Measurements from ENCODE around the gene SH3BP2.

SH3BP2 gene

GRCh38 chr4:2790583-2791517 is 2.0 kb upstream of the SH3BP2 start:
- no peak for DNase-seq (ENCODE audit: low read depth)

GRCh38 chr4:2791518-2792395 is 1.1 kb upstream of the SH3BP2 start:
- no peak for DNase-seq (ENCODE audit: low read depth)

DNA sequence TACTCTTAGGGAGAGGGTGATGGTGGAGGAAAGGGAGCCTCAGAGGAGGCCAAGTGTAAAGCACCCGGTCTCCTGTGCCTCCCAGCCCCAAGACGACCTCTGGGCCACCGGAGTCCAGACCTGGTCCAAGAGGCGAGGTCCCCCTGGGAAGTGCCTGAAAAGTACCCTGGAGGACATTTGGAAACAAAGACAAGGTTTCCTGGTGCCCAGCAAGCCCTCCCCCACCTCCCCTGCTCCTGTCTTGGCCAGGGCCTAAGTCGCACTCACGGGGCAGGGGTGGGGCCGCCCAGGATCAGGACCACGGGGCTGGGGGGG is 532 bp upstream of the SH3BP2 start:
- DNase-seq (ENCODE audit: low read depth), result no peak

DNA sequence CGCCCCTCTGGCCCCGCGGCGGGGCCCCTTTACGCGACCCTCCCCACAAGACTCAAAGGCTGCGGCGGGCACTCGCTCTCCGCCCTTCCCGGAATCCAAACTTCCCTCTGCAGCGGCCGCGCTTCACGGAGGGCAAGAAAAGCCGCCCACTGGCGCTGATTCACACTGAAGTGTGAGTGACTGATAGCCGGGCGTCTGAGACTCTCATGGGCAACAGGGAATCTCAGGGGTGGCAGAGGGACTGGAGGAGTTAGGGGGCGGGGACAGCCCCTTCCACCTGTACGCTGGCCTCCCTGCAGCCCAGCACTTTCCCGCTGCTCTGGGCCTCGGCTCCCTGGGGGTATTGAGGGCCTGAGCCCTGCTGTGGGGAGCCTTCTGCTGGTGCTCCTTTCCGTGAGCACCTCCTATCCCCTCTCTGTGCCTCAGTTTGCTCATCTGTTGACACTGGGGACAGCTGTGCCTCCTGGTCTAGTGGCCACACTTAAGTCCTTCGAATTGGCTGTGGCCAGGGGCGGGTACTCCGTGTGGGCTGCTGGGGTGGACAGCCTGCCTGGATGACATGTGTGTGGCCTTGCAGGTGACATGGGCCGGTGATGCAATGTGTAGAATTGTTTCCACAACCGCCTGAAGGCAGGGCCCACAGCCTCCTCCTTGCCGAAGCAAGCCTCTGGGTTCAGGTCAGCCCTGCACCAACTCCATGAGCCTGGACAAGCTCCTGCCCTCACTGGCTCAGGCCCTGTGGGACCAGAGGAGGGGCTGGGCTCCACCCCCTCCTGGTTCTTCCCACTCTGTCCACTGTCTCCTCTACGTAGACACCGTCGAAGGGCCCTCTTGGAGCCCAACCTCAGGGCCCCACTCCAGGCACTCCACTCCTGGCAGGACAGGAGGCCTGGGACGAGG is 951 bp downstream of the SH3BP2 start:
- peak; percentile 34 for DNase-seq (ENCODE audit: low read depth)

DNA sequence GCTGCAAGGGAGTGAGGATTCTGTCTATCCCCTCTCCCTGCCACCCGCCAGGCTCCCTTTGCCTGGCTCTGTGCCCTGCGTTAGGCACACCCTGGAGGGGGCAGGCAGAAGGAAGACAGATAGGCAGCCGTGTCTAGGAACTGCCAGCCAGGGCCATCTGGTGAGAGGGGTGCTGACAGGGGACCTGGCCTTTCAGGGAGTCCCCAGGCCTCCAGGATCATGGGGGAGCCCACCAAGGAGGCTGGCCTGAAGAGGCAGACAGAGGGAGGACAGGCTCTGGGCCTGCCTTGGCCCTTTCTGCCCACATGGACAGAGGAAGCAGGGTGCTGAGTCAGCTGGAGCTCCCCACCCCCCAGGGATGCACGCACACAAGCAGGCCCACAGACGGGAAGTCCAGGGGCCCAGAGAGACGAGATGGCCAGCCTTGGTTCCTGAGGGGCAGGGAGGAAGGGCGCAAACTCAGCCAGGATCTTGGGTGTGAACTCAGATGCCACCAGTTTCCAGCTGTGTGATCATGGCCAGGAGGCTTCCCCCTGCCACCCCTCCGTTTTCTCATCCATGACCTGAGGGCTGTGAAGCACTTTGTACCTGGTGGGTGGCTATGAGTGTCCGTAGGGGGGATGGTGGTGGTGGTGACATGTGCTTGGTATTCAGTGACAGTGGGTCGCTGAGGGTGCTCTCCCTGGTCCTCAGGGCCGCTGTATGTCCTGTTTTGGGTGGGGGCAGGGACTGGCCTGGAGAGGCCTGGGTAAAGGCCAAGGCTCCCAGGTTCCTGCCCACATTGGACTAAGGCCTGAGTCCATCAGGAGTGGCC is 1.8 kb downstream of the SH3BP2 start:
- peak; percentile 40 for DNase-seq (ENCODE audit: low read depth)

DNA sequence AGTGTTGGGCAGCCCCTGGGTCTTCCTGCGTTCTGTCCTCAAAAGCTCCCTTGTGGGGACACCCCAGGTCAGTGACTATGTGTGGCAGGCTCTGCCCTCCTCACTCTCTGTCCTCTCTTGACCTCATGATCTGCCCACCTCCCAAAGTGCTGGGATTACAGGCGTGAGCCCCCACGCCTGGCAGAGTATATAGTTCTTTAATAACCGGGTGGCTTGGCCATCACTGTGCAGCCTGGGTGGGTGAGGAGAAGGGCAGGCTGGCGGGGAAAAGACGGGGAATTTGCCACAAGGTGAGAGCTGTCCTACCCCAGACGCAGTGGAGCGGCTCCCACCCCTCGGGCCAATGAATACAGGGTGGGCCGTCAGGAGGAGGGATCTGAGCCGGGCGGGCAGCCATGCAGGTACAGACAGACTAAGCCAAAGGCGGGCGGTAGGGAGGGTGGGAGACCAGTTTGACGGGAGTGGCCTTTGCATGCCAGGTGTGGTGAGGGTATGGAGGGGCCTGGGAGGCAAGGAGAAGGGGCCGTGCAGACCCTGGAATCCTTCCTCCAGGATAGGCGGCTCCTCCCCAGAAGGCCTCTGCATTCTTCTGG is 2.5 kb downstream of the SH3BP2 start:
- no peak for DNase-seq (ENCODE audit: low read depth)

DNA sequence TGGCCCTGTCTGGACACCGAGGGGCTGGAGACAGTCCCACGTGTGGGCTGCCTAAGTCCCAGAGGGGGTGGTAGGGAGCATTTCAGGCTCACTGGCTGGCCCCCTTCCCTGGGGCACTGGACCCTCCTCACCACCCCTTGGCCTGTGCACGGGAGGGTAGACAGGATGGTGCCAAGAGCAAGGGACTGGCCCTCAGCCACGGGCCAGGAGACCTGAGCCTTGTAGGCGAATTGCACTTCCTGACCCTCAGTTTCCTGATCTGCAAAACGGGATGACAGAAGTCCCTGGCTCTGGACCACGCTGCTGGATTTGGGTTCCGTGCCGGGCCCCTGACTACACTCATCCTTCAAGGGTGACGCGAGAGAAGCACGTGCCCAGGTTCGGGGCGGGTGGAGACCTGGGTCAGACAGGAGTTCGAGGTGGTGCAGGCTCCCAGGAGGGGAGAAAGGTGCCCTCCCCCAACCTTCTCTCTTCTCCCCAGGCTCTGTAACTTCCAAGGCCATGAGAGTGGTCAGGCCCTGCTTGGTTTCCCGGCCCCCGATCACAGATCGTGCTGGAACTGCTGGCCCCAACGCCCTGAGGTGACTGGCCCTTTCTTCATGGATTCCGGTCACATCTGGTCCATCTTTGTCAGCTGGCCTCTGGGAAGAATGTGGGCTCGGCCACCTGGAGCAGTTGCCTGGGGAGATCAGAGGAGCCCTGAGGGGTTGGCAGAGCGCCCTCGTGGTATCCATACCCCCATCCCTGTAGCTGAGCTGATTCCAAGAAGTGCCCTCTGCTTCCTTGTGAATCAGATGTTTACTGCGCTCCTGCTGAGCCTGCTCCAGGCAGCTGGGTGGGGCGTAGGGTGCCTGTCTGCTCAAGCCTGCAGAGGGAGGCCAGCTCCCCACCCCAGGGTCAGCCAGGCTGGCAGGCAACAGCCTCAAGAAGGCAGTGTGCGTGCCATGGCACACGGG is 3.3 kb downstream of the SH3BP2 start:
- DNase-seq (ENCODE audit: low read depth), result no peak

GRCh38 chr4:2796849-2797544 is 4.1 kb downstream of the SH3BP2 start:
- DNase-seq (ENCODE audit: low read depth), result no peak

DNA sequence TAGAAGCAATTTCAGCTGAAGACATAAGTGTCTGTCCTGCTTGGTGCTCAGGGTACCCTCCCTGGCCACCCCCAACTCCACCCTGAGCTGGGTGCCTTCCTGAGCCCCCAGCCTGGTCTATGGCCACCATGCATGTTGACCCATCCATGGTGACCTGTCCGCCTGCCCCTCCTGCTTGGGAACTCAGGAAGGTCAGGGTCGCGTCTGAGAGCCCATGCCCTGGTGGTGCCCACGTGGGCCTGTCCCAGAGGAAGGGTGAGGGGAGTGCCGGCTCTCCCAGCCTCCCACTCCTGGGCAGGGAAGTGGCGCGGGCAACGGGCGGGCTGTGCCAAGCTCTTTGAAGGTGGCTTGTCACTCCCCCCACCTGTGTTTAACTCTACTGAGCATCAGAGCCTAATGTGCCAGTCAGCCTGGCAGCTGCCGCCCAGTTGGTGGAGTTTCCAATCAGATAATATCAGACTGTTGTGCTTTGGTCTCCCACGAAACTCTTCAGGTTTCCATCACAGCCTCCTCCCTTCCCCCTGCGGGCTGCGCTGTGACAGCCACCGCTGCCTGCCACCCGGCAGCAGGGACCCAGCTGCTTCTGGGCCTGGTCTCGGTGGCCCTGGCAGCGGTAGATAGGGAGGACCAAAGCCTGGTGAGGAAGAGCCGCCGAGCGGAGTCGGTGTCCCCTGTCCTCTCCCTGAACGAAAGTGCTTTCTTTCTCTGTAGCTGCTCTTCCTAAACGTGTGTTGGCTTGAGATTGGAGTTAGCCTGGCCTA is 4.8 kb downstream of the SH3BP2 start:
- DNase-seq (ENCODE audit: low read depth), result no peak

DNA sequence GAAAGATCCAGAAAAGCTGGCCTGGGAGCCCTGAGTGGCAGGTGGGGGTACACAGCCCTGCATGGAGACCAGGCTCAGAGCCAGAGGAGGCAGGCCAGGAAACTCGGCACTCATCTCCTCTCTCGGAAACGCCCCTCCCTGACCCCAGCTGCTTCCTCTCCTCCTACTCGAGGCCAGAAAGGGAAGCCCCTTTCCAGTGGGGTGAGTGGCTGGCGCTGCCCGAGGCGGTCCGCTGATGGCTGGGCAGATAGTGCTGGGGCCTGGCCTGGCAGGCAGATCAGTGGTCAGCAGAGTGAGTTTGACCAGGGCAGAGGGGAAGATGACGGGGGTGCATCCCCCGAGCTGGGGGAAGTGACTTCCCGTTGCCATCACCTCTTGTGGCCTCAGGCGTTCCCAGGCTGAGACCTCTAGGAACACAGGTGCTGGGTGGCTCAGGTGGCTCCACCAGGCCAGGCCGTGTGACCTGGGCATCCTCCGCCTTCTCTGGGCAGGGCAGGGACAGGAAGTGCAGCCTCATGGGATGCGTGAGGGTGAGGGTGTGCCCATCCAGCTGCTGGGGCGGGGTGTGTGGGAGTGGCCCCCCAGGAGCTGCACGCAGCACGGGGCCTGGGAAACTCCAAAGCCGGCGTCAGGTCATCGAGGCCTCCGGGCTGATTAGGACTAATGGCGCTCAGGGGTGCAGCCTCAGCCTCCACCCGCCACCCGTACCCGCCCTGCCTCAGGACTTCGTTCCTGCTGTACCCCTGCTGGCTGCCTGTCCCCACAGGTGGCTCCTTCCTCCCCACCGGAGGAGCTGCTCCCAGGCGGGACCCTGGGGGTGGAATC is 5.7 kb downstream of the SH3BP2 start:
- no peak for DNase-seq (ENCODE audit: low read depth)

DNA sequence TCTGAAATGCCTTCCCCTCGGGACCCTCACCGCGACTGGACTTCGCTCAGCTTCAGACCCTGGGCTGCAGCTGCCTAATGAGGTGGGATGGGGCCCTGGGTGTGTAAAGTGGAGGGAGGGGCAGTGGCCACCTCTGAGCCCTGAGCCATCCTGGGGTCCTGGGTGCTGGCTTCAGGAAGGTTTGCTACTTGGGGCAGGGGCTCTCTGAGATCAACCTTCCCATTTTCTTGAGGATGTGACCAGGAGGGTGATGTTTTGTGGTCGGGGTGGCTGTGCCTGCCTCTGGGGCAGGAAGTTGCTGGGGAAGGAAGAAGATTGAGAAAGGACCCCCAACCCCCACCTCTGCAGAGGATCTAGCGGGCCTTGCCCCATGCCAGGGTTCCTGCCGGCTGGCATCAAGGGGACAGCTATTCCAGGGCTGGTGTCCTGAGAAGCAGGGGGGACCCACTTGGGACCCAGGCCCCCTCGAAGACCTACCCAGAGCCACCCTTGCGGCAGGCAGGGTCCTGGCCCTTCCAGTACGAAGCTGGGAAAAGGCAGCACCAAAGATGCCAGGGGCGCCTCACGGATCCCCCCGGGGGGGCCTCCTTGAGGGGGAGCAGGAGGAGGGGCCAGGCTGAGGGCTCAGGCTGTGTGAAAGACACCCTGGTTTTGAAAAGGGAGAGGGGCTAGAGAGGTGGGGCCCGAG is 6.5 kb downstream of the SH3BP2 start:
- DNase-seq (ENCODE audit: low read depth), result no peak

GRCh38 chr4:2799971-2800690 is 7.2 kb downstream of the SH3BP2 start:
- DNase-seq (ENCODE audit: low read depth), result no peak

DNA sequence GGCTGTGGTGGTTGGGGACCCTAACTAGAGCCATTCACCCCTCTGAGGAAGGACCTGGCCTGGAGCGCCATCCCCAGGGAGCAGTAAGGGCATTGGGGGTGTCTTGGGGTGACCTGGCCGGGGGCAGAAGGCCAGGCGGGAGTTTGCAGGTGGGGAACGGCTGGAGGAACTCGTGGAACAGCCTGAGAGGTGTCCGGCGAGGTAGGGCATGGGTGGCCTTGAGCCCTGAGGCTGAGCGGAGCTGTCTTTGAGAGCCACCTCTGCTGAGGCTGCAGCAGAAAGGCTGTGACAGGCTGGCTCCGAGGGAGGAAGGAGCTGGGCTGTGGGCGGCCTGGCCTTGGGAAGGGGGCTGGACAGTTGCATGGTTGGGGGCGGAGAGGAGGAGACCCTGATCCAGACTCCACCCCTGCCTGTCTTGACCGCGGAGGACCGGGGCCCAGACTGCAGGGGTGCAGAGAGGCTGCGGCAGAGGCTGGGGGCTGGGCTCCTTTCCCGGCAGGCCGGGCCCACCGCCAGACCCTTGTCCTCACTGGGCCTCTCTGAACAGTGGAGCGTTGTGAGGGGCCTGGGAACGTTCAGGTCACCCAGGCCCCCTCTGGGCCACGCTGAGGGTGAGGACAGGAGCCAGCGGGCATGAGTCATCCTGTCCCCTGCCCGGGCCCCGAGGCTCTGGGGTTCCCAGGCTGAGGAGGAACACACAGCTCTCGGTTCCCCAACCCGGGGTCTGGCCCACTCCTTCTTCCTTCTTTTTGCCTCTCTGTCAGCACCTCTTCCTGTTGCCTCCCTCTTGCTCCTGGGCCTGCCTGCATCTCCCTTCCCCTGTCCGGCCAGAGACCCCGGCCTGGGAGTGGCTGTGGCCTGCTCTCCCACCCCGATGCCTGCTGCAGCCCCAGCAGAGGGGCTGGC is 8.1 kb downstream of the SH3BP2 start:
- DNase-seq (ENCODE audit: low read depth), result no peak

DNA sequence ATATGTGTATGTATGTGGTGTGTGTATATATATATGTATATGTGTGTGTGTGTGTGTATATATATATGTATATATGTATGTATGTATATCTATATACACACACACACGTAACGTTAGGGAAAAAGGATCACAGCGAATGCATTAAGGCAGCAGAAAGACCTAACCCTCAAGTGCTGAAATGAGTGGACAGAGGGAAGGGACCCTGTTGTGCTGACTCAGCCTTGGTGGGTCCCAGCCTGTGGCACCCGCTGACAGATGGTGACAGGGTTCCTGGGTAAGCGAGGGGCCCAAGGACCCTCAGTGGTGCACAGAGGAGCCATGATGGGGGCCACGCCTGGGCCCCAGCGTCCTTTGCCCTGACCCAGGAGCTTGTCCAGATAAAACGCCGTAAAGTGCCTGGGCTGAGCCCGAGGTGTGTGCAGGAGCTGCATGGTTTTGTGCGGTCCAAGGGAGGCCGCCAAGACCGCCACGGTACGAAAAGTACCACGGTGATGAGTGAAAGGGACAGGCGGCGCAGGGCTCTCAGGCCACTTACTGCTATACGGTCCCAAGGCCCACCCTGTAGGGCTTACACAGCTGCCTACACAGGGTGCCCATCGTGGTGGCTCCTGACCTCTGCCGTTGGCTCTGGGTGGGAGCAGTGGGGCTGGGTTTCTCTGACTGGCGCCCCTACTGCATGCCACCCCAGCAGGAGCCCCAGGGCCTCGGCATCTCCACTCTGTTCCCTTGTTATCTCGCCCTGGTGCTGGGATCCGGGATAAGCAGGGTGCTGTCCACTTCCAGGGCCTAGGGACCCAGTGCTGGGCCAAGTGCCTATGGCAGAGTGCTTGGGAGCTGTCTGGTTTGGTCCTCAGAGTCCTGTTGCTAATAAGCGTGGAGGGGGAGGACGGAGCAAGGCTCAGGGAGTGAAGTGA is 10.0 kb downstream of the SH3BP2 start:
- no peak for DNase-seq (ENCODE audit: low read depth)

Measured in stromal cell of bone marrow (primary cell).